Activated CD8-positive, alpha-beta memory T cell treated with anti-CD3 and anti-CD28 coated beads for 1 hour (primary cell): ENCODE measurements around the gene OLFML2B.

Source experiments
- DNase-seq, 2 donors: peaks; one replicate each; pipeline ENCODE4 v3.0.0-alpha.2; 2020; ENCODE audit warnings: low read depth in 1 of 2; ENCODE audit errors: extremely low read depth in 1 of 2

Gene OLFML2B

GRCh38 chr1:161948435-161948834 is 75.2 kb downstream of the OLFML2B start:
- no peak for DNase-seq

DNA sequence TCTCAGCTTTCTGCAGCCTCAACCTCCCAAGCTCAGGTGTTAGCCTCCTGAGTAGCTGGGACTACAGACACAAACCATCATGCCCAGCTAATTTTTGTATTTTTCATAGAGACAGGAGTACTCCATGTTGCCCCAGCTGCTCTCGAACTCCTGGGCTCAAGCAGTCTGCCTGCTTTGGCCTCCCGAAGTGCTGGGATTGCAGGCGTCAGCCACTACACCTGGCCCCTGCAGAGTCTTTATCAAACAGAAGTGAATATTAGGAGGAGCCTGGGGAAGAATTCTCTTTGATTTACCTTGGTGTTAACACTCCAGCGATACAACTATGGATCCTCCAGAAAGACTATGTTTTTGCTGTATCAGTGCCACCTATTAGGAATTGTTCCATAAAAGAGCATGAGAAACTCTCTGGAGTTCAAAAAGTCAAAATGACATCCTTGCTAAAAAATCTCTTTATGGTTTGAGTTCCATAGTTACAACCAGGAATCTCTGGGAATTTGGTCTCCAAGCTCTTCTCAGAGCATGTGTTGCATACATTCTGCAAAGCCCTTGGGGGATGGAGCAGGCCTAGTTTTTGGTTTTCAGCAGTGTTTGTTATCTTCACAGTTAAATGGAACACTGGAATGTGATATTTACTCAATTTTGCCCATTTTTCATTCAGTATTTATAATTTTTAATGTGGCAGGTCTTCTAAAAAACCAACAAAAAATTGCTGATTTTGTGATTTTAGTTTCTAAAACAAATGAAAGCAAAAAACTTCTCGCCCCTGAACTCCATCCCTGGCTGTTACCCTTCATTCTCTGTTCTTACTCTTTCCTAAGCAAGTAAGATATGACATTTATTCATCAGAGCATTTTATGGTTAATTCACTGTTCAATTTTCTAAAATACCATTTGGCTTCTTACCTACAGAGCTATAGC is 77.3 kb downstream of the OLFML2B start:
- no peak for DNase-seq

GRCh38 chr1:161945306-161946060 is 78.2 kb downstream of the OLFML2B start:
- DNase-seq: no peak

DNA sequence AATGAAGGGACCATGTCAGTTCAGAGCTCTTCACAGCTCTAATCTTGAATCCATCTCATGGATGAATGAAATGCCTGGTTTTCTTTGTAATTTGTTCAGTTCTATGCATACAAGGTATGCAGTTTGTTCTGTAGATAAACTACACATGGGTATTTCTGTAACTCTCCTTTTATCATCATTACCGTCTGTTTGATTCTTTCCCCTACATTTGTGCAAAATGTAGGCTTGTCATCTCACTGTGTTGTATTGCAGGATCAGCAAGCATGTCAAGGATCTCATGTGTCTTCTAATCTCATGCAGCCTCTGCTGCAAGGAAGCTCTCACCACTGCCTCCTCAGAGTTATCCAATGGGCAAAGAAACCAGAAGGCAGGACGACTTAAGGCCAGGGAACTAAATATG is 79.3 kb downstream of the OLFML2B start:
- no peak for DNase-seq

DNA sequence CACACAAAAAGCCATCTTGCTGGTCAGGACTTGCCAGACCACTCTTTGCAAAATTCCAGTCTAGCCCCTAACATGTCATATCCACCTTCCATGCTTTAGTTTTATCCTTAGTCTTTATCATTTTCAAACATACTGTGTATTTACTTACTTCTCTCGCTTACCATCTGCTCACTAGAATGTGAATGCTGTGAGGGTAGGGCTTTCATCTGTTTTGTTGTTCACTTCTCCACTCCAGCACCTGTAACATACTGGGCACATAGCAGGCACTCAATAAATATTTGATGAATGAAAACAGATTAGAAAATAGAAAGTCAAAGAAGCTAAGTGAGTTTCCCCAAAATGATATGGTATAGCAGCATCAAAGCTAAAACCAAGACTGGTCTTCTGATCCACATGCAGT is 79.9 kb downstream of the OLFML2B start:
- DNase-seq: no peak

DNA sequence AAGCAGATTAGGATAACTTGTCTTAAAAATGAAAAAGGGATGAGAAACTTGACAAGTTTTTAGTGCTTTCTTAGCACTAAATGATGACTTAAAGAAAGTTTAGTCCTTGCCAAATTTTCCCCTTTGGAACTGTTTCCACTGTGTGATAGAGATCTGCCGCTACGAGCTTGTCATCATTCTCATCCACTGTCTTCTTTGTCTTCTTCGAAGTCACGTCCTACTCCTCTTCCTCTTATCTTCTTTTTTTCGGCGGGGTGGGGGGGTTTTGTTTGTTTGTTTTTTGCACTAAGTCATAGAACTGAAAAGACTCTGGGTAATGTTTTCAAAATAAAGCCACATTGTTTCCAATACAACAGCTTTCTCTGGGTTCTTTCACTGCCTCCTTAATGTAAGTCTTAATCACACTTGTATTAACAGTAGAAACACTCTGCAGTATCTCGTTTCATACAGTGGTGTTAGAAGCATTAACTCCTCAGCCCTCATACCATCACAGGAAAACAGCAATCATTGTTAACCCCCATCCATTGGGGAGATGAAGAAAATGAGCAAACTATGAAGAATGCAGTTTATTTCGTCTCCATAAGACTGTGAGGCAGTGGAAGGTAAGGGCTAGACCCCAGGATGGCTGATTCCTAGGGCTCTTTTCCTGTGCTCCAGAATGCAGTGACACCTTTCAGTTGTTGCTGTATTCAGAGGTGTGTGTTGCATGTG is 81.8 kb downstream of the OLFML2B start:
- DNase-seq: no peak

DNA sequence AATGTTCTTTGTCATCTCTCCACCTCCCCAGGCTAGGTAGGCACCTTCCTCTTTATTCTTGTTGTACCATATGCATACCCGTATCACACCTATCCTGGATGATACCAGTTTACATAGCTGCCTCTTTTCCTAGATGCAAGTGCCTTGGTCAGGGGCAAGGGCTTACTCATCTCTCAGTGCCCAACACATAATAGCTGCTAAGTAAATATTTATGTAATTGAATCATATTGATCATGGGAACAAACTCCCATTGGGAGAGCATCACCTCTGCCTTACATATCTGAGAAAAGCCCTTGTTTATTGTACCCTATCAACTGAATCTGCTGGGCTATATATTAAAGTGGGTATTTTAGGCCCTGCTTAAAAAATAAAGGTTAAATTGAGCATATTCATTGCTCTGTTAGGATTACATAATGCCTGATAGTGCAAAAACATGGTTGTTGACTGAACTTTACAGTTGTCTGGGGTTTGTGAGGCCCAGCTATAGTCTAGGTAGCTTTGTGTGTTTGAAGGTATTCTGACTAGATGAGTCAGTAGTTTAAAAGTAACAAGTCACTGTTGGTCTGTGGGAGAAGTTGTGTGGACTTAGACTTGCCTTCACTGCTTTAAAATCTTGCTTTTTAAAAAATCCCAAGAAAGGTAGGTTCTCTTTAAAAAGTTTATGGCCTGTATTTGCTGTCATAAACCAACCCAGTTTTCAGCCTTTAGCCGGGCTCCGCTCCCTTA is 82.6 kb downstream of the OLFML2B start:
- no peak for DNase-seq

DNA sequence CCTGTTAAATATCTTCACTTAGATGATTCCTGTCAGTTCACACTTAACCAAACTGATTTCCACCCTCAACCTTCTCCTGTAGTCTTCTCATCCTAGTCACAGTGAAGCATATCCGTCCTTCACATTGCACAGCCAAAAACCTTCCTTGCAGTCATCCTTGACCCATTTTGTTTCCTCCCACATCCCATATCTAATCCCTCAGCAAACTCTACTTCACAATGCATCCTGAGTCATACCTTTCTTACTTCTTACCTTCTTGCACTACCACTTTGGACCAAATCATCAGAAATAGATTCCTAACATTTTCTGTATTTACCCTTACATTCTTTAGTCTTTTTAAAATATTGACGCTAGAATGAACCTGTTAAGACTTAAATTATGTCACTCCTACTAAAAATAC is 86.9 kb downstream of the OLFML2B start:
- DNase-seq: no peak

DNA sequence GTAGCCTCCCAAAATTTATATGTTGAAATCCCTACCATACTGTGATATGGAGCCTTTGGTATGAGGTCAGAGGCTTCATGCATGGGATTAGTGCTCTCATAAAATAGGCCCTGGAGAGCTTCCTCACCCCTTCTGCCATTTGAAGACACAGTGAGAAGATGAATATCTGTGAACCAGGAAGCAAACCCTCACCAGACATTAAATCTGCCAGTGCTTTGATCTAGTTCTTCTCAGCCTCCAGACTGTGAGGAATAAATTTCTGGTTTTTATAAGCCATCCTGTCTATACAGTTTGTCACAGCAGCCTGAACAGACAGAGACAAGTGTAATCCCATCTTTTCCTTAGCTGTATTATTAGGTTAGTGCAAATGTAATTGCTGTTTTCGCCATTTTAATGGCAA is 88.4 kb downstream of the OLFML2B start:
- no peak for DNase-seq

- DNase-seq: no peak
Observed at GRCh38 chr1:161933592-161934588, 89.8 kb downstream of the OLFML2B start.
